Germinal center (tissue), 1 donor: ENCODE results near the gene KDM4F.

ENCODE experiments used
- DNase-seq: peaks from one replicate; pipeline ENCODE4 v3.0.0; 2012; ENCODE audit warnings: mixed read lengths, low spot score

Gene KDM4F

GRCh38 chr11:95065336-95065735, 16.1 kb downstream of the KDM4F start:
- DNase-seq = no peak

DNA sequence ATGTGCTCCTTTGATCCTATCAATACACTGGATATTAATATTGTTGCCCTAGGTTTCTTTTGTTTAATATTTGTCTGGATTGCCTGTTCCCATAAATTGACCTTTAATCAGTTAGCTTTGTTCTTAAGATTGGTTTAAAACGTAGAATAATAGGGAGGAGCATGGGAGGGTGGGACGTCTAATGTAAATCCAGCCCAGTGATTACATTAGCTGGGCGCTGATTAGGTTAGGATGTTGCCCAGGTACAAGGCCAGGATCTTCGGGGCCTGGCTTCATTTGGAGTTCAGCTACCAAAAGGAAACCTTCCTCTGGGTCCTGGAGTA, 17.5 kb downstream of the KDM4F start, which contains the start of gene SRSF8:
TSS of gene SRSF8 (plus strand) at position 204 of the 323 bp plus-strand sequence. CDS start 308 bp downstream, outside the sequence.
- no peak for DNase-seq

DNA sequence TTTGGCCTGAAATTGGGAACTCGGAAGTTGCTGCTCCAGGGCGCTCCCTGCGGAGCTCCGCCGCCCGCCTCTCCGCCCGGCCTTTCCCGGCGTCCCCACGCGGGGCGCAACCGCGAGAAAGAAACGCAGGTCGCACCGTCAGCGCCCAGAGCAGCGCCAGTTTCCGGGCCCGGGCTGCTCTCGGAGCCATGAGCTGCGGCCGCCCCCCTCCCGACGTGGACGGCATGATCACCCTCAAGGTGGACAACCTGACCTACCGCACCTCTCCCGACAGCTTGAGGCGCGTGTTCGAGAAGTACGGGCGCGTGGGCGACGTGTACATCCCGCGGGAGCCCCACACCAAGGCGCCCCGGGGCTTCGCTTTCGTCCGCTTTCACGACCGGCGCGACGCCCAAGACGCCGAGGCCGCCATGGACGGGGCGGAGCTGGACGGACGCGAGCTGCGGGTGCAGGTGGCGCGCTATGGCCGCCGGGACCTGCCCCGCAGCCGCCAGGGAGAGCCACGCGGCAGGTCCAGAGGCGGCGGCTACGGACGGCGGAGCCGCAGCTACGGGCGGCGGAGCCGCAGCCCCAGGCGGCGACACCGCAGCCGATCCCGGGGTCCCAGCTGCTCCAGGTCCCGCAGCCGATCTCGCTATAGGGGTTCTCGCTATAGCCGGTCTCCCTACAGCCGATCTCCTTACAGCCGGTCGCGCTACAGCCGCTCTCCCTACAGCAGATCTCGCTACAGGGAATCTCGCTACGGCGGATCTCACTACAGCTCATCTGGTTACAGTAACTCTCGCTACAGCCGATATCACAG, 18.0 kb downstream of the KDM4F start:
- peak; percentile 59 for DNase-seq

GRCh38 chr11:95067841-95068219, 18.6 kb downstream of the KDM4F start:
- no peak for DNase-seq

DNA sequence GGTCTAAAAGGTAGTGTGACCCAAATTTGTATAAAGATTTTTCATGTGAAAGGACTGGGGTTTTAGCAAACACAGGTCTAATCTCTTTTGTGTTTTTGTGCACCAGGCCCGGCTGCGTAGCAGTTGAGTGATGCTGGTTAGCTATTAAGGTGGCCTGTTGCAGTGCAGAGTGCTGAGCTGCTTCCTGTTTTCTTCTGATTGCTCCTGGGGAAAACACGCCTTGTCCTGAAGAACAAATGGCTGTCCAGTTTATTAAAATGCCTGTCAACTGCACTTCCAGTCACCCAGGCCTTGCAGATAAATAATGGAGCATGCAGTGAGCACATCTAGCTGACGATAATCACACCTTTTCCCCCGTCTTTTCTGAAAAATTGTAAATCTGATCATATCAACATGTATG, 19.3 kb downstream of the KDM4F start:
- DNase-seq = peak; percentile 64

DNA sequence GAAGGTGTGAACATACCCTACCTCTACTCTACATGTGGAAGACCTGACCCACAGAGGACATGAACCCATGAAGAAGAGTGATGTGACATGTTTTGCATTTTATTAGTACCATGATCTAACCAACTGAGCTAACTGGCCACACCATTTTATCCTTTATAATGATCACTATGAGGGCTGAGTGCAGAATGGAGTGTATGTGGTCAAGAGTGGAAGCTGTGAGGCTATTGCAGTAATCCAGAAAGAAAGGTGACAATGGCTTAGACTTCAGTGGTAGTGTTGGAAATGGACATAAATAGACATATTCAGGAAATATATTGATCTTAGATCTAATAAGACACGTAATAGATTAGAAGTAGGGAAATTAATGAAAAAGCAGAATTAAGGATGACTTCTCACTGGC, 21.2 kb downstream of the KDM4F start:
- no peak for DNase-seq

- no peak for DNase-seq
Observed at GRCh38 chr11:95072948-95073347, 23.7 kb downstream of the KDM4F start.

- DNase-seq = no peak
Observed at GRCh38 chr11:95074792-95075563, 25.8 kb downstream of the KDM4F start.

GRCh38 chr11:95076416-95076815, 27.2 kb downstream of the KDM4F start:
- no peak for DNase-seq

DNA sequence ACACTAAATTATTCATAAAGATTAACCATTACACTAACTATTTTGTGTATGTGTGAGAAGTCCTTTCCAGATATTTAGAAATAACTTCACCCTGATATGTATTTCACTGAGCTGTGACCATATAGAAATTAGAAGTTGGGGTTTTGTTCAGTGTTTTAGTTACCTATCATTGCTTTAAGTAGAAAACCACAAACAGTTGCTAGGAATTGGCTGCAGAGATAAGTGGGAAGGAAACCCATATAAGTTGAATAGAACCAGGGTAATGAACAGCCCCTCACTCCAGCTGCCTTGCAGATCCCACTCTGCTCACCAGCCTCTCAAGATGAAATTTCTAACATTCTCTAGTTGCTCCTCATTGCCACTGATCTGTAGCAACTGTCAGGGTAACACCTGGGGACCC, 27.8 kb downstream of the KDM4F start:
- no peak for DNase-seq

DNA sequence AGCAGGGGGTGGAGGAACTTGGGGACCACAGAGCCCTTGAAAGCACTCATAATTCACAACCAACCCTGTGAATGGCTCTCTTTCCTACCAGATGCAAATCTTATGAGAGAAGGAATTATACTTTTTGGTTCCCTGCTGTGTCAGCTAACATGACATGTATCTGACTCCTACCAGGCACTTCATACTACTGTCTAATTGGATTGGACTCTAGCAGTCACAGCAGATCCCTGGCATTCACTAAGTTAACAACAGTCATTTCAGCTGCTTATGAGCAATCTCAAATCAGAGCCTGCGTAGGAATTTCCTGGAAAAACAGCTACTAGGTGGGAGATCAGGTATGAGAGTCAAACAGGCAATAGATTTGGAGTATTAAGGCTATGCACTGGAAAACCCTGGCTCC, 29.3 kb downstream of the KDM4F start:
- no peak for DNase-seq

GRCh38 chr11:95081010-95081409, 31.8 kb downstream of the KDM4F start:
- DNase-seq = no peak

- no peak for DNase-seq
Observed at GRCh38 chr11:95081412-95081811, 32.2 kb downstream of the KDM4F start.

- DNase-seq = no peak
Observed at GRCh38 chr11:95082576-95083001, 33.4 kb downstream of the KDM4F start.

GRCh38 chr11:95084509-95084908, 35.3 kb downstream of the KDM4F start:
- DNase-seq = no peak

GRCh38 chr11:95085117-95085816, 36.0 kb downstream of the KDM4F start:
- DNase-seq = no peak

DNA sequence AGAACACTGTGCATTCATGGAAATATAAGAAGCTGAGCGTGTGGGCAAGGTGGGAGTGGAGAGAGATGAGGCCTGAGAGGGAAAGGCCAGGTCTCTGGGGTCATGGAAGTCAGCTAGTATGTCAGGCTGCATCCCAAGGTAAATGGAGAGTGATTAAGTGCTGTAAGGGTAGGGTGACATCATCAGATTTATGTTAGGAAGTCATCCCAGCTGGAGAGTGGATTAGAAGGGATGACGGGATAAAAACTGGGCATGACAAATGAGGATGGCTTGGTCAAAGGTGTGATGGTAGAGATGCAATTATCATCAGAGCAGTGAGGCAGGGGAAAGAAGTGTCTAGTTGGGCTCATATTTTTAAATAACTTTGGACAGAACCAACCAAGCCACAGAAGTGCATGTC, 36.9 kb downstream of the KDM4F start:
- no peak for DNase-seq

DNA sequence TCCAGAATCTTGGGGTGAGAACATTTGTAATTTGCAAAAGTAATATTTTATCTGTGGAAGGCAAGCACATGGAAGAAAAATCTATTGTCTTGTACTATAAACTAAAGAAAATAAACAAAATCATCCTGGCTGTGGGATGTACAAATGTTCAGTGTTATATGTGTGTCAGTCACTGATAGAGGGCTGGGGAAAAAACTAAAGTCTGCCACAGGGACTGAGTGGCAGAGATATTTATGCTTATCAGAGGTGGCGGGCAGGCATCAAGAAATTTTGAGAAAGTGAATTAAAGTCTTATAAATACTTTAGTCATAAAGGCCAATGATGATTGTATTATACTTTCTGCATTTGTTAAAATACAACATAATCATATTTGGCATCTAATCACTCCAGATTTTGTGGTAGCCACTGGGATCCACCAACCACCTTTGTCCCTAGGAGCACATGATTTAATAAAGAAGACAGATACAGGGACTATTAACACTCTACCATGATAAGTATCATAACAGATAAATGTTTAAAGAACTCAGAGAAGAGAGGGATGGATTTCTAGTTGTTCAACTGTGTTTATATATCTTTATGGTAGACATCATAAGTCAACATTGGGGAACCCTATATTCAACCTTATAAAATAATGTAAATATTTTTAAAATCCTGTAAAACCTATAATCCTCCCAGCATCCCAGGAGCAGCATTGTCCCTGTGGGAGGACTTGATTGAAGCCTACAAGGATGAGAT, 37.8 kb downstream of the KDM4F start:
- no peak for DNase-seq

DNA sequence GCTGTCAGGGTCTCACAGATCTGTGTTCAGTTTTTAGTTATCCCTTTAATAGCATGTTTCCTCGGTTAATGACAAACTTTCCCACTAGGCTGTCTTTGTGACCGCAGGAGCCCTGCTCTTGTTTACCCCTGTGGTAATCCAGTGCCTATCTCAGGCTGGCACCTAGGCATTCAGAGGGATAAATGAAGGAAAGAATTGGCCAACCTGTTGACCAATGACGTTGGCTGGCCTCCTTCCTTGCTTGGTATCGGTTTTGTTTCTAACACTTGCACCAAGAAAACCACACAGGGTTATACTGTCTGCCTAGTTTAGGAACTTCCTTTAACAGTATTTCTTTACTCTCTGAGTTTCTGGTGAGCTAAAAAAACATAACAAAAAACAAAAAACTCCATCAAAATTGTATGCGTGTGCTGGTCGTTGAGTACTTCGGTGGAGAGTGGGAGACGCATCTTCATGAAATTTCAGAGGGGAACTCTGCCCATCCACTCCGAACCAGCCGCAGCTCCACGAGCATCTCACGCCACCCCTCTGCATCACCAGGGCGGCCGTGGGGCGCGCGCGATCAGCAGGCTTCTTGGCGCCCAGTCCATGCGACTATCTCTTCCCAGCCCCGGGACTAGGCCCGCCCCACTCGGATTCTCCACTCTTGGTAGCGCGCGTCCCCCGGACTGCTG, 39.9 kb downstream of the KDM4F start:
- no peak for DNase-seq

DNA sequence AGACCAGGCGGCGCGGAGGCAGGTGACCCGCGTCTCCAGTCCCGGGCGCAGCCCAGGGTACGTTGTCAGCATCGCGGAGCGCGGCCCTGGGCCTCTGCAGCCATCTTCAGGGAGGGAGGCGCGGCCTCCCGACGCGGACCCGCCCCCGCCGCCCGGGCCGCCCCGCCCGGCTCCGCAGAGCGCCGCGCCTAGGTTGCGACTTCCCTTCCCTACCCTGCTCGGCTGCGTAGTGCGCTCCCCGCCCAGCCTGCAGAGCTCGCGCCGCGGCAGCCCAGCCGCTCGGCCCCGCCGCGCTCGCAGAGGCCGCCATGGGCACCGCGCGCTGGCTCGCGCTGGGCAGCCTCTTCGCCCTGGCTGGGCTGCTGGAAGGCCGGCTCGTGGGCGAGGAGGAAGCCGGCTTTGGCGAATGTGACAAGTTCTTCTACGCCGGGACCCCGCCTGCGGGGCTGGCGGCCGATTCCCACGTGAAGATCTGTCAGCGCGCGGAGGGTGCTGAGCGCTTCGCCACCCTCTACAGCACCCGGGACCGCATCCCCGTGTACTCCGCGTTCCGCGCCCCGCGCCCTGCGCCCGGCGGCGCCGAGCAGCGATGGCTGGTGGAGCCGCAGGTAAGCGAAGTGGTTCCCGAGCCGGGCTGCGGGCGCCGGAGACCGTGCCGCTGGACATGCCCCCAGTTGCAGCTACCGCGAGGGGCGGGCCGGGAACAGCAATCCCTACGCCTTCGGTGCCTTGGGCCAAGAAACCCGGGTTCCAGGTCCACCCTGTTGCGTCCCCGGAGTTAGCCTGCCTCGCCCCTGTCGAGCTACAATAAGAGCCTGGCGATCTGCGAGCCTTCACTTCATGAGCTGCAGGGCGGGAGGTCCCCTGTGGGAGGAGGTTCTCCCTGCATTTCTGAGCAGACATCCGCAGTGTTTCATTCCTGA, 40.7 kb downstream of the KDM4F start, which contains the start of gene ENDOD1:
TSS of gene ENDOD1 (plus strand) at position 227 of the 923 bp plus-strand sequence. CDS start at position 309, 82 bp downstream.
- DNase-seq = peak; percentile 88
